Activated T-cell treated with anti-CD3 and anti-CD28 coated beads, Interleukin-2, amount 50 U/mL, for 1 hour (primary cell): Measurements from ENCODE around the gene CELA1.
"Not testable (repeated sequence)": the region's sequence is repeated elsewhere in the genome, so short reads cannot be mapped to it uniquely, and the experiment has no call there.

Experiments
- DNase-seq: peaks from one replicate; pipeline ENCODE4 v3.0.0-alpha.2; 2020

Gene CELA1

GRCh38 chr12:51307655-51308593, 38.6 kb downstream of the CELA1 start:
- DNase-seq = no peak

GRCh38 chr12:51306507-51306906, 40.0 kb downstream of the CELA1 start:
- no peak for DNase-seq

DNA sequence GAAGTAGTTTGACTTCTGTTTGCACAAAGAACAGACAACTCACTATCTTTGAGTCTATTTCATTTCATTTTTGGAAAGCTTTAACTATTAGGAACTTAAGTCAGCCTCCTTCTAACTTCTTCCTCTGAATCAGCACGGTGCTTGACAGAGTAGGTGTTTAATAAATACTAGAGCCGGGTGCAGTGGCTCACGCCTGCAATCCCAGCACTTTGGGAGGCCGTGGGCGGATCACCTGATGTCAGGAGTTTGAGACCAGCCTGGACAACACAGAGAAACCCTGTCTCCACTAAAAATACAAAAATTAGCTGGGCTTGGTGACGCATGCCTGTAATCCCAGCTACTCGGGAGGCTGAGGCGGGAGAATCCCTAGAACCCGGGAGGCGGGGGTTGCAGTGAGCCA, 45.7 kb downstream of the CELA1 start:
- not testable (repeated sequence) for DNase-seq

- no peak for DNase-seq
Measured at GRCh38 chr12:51295651-51296050, 50.8 kb downstream of the CELA1 start.

- not testable (repeated sequence) for DNase-seq
Measured at GRCh38 chr12:51294097-51294496, 52.4 kb downstream of the CELA1 start.

DNA sequence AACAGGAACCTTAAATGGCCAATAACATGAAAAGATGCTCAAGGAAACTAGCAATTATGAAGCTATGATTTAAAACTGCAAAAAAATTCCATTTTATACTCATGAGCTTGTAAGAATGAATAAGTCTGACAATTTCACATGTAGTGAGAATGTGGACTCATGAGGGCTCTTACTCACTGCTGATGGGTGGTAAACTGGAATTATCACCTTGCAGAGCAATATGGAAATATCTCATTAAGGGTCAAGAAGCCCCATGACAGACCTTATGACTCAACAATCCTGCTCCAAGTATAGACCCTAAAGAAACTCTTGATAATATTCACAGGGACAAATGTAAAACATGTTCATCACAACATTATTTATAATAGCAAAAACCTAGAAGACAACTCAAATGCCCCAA, 52.8 kb downstream of the CELA1 start:
- no peak for DNase-seq

DNA sequence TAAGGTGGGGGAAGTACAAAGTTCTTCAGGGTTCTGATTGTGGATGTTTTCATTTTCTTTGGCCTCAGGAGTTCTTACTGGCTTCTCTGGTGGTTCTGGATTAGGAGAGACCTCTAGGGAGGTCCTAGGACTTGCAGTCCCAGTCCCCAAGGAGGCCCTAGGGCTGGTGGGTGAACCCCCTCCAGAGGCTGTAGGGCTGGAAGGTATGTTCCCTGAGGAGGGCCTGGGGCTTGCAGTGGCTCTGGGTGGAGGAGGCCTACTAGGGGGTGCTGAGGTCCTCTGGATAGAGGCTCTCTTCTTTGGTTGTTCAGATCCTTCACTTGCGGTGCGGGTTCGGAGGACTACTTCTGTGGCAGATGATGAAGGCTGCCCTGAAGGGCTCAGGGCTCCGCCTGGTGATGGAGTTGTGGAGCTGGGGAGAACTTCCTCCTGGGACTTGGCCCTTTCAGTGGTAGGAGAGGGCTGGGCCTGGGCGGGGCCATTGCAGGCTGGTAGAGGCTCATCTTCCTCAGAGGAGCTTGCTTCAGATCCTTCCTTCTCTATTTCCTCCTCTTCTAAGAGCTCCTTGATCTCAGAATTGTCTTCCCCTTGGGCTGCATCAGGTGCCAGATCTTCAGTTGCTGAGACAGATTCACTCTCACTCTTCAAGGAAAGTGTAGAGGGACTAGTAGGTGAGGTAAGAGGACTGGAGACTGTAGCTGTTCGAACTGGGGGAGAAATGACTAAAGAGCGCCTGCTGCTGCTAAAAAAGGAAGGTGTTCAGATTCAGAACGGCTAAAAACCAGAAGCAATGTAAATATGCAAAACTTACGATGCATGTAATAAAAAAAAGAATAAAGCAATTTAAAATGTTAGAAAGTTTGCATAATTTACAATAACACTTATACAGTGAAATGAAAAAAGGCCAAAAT, 54.6 kb downstream of the CELA1 start:
- not testable (repeated sequence) for DNase-seq

GRCh38 chr12:51285843-51286242, 60.6 kb downstream of the CELA1 start:
- no peak for DNase-seq

- DNase-seq = no peak
Measured at GRCh38 chr12:51281202-51281924, 65.1 kb downstream of the CELA1 start.
